Measurements from ENCODE around the gene CSNK1A1L. TPM values are rescaled to one million over a fixed set of nuclear protein-coding genes. Genes with fewer than 3 reads are reported as not detected.

The CSNK1A1L gene
- not detected in 2 replicates for total RNA-seq (2014; rRNA removed; shearing (Covaris generic))

- DNase-seq (ENCODE audit: low read depth), result no peak
Observed at GRCh38 chr13:37105251-37105714, at the start of gene CSNK1A1L. TSS of gene CSNK1A1L (minus strand) at chr13:37105664. CDS start at chr13:37105256, 408 bp downstream.

DNA sequence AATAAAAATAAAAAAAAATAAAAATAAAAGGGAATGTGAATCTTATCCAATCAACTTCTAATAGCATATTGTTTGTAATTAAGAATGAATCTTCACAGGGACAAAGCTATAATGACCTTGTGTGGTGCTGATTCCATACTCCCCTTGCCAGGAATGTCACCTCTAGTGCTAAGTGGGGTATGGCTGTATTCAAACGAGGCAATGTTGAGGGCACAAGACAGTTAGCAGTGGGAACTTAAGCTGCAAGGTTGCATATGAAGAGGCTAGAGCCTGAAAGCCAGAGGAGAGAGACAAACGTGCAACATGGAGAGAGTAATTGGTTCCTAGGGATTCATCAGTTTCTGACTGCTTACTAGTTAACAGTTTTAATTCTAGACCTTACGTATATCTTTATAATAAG is 43.9 kb upstream of the CSNK1A1L start:
- no peak for DNase-seq (ENCODE audit: low read depth)

GRCh38 chr13:37148501-37148900 is 43.0 kb upstream of the CSNK1A1L start:
- peak; percentile 54 for DNase-seq (ENCODE audit: low read depth)

DNA sequence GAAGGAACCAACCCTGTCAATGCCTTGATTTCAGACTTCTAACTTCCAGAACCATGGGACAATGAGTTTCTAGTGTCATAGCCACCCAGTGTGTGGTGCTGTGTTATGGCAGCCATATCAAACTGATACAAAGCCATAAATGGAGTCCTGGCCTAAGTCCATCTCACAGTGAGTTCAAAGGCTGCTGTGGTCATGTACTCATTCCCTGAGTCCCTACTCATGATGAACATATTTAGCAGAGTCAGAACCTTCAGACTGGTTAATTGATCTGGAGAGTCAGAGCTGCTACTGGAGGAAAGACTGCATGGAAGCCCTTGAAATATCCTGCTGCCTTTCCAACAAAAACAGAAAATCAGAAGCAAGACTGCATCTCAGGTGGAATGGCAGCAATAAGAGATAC is 39.2 kb upstream of the CSNK1A1L start:
- DNase-seq (ENCODE audit: low read depth), result peak; percentile 64

DNA sequence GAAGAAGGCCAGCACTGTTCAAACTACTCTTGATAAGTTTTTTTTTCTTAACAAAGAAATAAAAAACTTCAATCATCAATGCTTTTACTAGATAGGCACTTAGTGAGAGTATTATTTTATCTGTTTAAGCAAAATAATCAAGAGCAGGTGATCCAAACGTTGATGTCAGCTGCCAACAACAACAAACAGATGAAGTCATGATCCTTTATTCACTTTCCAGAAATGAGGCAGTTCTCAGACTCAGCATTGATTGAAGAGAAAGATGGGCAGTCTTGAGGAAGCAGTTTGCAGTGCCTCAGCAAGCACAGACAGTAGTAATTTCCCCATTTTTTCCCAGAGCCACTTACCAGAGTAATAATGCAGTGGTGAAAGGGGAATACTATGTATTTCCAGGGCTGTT is 38.4 kb upstream of the CSNK1A1L start:
- DNase-seq (ENCODE audit: low read depth), result peak; percentile 56

DNA sequence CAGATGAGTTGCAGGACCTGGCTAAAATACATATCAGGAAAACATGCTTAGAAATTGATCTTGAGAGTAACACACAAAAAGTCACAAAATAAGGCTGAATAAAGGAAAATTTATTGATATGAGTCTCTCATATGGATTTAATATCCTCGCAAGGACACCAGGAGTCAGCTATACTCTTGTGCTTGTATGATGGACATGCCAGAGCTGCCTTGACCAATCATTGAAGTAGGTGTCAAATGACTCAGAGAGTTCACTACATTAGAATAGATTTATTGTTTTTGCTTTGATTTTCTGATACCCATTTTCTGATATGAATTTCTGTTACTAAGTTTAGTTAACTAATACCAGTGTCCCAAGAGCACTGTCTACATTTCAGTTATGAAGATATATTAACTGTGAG is 37.4 kb upstream of the CSNK1A1L start:
- DNase-seq (ENCODE audit: low read depth), result no peak

- DNase-seq (ENCODE audit: low read depth), result peak; percentile 50
Observed at GRCh38 chr13:37141011-37141410, 35.5 kb upstream of the CSNK1A1L start.

DNA sequence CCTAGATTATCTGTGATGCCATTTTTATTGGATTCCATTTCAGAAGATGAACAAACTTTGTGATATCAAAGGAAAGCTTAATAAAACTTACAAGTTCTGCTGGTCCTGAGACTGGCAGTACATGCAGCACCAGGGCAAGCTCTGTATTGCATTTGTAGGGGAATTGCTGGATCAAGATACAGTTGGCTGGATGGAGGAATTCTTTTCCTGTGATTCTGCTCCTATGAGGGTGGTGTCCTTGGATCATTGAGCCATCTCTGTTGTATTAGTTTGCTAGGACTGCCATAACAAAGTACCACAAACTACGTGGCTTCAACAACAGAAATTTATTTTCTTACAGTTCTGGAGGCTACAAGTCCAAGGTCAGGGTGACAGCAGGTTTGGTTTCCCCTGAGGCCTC is 33.9 kb upstream of the CSNK1A1L start:
- no peak for DNase-seq (ENCODE audit: low read depth)

GRCh38 chr13:37138926-37139325 is 33.5 kb upstream of the CSNK1A1L start:
- DNase-seq (ENCODE audit: low read depth), result no peak

- DNase-seq (ENCODE audit: low read depth), result peak; percentile 73
Observed at GRCh38 chr13:37138169-37138568, 32.7 kb upstream of the CSNK1A1L start.

DNA sequence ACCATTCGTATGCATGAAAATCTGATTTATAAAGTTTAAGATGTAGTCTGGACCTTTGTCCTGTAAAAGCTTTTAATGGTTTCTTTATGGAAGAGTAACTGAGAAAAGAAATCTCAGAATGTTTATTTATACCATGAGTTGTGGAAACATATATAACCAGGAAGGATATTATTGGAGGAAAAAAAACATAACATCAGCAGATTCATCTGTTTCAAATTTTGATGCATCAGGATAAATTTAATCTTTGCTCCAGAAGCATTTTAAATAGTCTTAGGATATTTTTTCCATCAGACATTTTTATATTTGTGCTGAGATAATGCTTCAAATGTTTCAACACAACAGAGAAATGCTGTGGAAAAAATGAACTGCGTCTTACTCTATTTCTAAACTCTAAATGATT is 31.2 kb upstream of the CSNK1A1L start:
- no peak for DNase-seq (ENCODE audit: low read depth)

- DNase-seq (ENCODE audit: low read depth), result peak; percentile 64
Observed at GRCh38 chr13:37136187-37136586, 30.7 kb upstream of the CSNK1A1L start.

DNA sequence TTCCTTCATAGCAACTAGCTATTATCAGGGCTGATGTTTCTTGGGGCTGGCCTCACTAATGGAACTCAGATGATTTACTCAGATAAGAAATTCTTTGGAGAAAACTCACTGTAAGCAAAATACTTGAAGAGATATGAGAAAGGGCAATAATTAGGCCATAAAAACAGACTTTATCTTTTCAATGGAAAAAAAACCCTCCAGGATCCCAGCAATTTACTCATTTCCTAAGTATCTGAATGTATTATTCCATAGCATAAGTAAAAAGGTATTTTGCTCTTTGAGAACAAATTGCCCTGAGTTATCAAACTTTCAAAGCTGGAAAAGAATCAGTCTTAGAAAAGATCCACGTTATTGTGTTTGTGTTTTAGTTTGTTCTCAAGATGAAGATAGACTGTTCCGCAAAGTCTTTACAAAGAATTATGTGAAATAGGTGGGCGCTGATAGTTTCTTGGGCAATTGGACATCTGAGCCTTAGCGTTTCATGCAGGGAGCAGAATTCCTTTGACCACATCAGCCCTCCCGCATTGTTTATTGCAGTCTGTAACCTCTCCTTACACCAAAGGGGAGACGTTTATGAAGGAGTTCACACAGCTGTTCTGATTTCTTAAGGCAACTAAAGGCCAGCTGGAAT is 29.1 kb upstream of the CSNK1A1L start:
- DNase-seq (ENCODE audit: low read depth), result peak; percentile 79

- no peak for DNase-seq (ENCODE audit: low read depth)
Observed at GRCh38 chr13:37132211-37132610, 26.7 kb upstream of the CSNK1A1L start.

DNA sequence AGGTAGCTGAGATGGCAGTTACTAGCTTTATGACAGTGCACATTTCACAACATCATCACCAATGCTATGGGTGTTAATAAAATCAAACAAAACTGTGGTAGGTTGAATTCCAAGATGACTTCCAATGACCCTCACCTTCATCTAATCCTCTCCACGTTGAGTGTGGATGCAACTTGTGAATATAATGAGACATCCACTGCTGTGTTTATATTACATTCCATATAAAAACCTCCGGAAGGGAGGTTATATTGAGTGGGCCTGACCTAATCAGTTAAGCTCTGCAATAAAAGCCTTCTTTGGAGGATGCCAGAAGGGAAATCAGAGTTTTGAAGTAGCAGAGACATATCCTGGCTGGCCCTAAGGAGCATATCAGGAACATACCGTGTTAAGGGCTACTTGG is 25.6 kb upstream of the CSNK1A1L start:
- DNase-seq (ENCODE audit: low read depth), result peak; percentile 30

GRCh38 chr13:37129866-37130265 is 24.4 kb upstream of the CSNK1A1L start:
- DNase-seq (ENCODE audit: low read depth), result no peak

DNA sequence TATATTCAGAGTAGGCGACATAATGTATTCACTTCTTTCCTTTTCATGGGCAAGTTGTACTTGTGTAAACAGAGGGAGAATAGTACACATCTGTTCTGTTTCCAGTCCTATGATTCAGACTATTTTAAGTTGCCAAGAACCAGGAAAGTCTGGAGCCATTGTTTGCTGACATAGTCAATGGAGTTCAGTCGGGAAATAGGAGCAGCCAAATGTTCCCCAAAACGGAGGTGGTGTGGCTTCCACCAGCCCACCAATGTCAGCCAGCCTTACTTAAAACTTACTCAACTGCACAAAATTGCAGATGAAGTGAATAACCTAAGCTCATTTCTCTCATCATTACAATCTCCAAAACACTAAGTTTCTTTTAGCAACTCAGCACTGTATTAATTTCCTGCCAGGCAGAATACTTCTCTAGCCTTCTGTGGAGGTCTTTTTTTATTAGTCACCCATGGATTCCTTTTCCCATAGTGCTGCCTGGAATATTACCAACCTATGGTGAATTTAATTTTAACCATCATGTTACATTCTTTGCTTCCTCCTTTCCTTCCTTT is 22.3 kb upstream of the CSNK1A1L start:
- peak; percentile 74 for DNase-seq (ENCODE audit: low read depth)

DNA sequence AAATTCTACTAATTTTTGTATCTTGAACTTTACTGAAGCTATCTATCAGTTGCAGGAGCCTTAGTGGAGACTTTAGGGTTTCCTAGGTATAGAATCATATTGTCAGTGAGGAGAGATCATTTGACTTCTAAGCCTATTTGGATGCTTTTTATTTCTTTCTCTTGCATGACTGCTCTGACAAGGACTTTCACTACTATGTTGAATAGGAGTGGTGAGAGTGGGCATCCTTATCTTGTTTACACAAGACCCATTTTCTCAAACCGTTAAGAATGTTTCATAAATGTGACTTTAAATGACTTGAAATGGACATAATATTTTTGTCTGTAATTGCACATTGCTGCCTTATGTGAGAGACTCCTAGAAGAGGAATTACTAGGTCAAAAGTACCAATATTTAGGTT is 17.9 kb upstream of the CSNK1A1L start:
- DNase-seq (ENCODE audit: low read depth), result no peak

- no peak for DNase-seq (ENCODE audit: low read depth)
Observed at GRCh38 chr13:37118016-37118415, 12.6 kb upstream of the CSNK1A1L start.

DNA sequence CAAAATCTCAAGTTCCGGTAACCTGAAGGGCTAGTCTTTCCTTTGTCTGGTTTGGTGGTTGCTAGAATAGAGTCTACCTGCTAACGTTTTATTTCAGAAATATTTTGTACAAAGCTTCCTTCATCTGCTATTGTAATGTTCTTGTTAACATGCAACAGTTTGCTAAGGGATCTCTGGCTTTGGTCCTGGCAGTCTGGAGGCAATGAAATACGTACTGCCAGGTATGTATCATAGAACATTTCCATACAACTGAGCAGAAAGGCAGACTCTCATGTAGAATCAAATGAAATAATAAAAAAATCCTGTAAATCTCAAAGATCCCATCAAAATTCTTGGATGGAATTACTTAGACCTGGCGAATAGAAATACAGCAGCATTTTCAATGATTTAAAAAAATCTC is 8.8 kb upstream of the CSNK1A1L start:
- no peak for DNase-seq (ENCODE audit: low read depth)

- no peak for DNase-seq (ENCODE audit: low read depth)
Observed at GRCh38 chr13:37113534-37113933, 8.1 kb upstream of the CSNK1A1L start.

GRCh38 chr13:37109051-37109678 is 3.7 kb upstream of the CSNK1A1L start:
- DNase-seq (ENCODE audit: low read depth), result peak; percentile 50

DNA sequence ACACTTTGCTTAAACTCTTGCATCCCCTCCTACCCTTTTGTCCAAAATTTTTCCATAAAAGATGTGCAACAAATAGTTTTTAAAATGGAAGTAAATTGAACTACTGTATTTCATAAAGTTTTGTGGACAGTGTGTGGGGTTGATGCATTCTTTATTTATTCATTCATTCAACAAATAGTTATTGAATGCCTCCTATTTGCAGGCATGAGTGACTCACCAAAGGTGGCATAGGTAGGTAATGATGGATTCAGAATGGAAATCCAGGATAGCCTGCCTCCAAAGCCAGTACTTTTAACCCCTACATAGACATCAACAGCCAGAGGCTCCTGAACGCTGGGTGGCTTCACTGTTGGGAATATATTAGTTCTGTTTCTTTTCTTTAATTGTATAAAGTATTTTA is 2.4 kb upstream of the CSNK1A1L start:
- no peak for DNase-seq (ENCODE audit: low read depth)

All from M059J (cell line).